ENCODE data around the gene ARPIN.
"Not testable (repeated sequence)": the region's sequence is repeated elsewhere in the genome, so short reads cannot be mapped to it uniquely, and the experiment has no call there.

Gene ARPIN

DNA sequence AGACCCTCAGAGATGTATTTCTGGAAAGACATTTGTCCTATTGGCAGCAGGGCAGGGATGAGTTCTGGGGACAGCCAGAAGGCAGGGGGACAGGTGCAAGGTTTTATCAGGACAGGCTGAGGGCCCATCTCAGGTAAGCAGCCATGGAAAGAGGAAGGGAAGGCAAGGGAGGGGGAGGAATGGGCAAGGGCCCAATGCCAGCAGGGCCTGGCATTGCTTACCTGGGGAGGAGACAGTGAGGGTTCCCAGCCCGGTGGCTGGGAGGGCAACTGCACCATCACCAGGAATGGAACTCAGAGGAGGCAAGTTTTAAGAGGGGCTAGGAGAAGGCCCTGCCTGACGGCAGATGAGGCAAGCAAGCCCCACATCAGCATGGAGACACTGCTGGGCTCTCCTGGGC, 3.1 kb downstream of the ARPIN start:
- no peak for DNase-seq

DNA sequence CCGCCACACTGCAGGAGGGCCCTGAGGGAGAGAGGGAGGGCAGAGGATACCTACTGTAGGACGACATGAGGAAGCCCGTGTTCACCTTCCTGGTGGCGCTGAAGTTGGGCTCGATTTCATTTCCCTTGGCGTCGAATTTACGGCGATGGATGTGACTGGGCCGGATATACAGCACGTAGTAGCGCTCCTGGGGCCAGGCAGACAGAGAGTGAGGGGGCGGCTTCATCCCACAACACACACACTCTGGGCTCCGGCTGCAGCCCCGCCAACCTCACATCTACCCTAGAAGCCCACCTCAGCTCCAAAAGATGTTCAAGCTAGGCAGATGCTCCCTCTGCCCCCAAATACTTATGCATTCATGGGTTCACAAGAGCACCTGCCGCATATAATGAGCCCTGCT, 4.5 kb downstream of the ARPIN start:
- no peak for DNase-seq

DNA sequence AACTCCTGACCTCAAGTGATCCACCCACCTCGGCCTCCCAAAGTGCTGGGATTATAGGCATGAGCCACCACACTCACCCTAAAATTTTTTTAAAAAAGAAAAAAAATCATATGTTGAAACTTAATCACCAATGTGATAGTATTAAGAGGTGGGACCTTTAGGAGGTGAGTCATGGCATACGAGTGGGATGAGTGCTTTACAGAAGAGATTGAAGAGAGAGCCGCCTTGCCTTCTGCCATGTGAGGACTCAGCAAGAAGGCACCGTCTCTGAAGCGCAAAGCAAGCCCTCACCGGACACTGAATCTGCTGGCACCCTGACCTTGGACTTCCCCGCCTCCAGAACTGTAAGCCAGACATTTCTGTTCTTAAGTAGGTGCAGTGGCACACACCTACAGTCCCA, 5.5 kb downstream of the ARPIN start:
- no peak for DNase-seq

DNA sequence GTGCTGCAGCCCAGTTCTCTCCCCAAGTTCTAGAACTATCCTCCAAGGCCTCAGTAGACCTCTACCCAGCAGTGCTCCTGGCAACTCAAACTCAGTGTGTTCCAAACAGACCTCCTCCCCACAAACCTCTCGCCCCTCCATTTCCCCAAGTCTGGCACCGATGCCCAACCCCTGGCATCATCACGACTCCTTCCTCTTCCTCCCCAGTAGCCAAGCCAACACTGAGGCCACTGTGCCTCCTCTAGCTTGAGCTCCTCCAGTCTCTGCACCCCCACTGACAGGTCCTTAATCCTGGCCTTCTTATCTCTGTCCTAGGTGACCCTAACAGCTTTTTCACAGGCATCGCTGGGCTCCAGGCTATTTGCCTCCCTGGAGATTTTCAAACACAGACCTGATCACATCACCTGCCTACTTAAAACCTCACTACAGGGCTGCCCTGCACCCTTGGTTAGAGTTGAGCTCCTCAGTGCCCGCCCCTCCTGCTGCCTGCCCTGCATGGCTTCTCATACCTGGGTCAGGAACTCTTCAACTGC, 6.8 kb downstream of the ARPIN start:
- DNase-seq = no peak

DNA sequence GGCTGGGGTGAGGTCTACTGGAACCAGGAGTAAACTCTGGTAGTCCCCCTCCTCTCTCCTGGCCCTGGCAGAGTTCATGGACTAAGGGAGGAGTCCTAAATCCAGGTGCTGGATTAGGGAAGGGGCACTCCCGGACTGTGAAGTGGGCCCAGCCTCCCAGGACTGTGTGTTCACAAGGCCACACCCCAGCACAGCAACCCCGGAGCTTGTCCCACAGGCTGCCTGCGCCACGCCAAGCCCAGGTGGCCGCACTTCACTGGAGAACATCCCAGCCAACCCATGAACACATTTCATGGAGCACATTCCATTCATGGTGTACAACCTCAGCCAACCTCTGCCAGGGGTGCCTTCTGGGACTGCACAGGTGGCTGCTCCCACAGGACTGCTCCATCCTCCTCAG, 8.2 kb downstream of the ARPIN start:
- DNase-seq = no peak

DNA sequence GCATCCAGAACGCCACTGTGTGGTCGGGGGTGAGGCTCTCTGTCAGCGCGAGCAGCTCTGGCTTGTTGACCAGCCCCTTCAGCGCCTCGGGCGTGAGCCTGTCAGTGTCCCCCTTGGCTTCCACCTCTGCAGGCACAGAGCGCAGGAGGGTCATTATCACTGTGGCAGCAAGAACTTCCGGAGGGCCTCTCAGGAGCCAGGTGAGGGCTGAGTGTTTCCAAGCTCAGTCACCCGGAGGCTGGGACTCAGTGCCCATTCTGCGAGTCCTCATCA, 9.0 kb downstream of the ARPIN start:
- no peak for DNase-seq

DNA sequence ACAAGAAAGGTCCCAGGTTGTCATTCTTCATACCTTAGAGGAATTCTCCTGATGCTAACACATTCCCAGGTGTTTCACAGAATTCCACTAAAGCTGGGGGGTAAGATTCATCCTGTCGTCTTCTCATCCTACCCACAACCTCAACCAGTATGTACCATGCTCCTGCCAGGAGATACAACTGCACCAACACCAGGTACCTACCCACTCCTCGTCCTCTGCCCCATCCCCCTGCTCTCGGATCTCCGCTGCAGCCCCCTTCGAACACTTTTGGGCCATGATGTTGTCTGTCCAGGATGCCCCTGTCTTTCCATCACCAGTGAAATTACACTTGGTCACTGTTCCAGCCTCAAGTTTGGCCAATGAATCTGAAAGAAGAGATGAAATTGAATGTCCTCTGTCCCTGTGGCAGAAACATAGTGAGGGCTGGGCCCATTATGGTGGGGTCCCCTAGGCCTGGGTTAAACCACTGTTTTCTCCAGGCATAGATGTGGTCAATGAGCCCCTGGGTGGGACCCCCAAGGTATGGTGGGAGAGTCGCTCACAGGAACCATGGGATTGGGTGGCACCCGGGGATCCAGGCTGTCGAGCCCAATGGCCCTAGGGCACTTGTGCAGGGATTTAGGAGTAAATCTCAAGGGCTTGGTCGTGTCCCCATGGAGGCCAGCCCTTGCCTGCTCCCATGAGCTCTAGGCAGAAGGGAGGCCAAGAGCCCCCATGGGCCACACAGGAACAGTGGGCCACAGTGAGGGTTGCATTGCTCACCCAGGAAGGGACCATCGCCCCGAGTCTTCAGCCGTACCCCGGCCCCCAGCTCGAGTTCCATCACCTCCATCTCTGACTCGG, 9.5 kb downstream of the ARPIN start:
- no peak for DNase-seq

DNA sequence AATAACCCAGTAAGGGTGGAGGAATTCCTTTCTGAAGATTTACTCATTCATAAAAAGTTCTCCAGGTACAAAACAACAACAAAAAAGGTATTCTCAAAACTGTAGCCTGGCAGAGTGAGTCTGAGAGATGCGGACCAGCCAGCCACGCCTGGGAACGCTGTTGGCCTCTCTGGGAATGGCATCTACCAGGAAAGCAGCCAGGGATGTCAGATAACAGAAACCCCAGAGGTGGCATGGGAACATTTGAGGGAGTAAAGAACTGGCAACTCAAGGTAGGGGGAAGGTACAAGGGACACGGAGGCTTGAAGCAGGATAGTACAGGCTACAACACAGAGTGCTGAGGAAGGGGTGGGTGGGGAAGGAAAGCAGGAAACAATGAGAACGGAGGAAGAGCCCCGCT, 11.9 kb downstream of the ARPIN start:
- no peak for DNase-seq

DNA sequence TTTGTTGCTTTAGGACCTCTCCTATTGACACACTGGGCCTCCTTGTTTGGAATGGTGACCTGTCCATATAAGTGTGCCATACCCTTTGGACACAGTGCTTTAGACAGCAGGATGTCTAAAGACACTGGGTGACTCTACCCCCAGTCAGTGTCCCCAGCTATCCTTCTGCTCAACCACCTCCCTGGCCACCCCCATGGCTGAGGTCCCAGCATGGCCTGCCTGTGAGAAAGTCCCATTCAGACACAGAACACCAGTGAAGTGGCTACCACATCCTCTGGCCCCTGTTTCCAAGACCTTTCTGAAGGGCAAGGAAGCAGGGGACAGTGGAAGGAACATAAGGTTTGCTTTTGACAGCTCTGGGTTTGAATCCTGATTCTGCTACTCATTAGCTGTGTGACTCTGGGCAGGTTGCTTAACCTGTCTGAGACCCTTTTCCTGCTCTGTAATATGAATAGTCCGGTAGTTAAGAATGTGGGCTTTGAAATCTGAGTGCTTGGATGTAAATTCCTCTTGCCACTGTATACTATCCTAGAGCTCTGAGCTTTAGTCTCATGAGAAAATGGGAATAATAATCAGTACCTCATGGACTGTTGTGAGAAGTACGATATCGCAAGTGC, 12.7 kb downstream of the ARPIN start:
- DNase-seq = no peak

DNA sequence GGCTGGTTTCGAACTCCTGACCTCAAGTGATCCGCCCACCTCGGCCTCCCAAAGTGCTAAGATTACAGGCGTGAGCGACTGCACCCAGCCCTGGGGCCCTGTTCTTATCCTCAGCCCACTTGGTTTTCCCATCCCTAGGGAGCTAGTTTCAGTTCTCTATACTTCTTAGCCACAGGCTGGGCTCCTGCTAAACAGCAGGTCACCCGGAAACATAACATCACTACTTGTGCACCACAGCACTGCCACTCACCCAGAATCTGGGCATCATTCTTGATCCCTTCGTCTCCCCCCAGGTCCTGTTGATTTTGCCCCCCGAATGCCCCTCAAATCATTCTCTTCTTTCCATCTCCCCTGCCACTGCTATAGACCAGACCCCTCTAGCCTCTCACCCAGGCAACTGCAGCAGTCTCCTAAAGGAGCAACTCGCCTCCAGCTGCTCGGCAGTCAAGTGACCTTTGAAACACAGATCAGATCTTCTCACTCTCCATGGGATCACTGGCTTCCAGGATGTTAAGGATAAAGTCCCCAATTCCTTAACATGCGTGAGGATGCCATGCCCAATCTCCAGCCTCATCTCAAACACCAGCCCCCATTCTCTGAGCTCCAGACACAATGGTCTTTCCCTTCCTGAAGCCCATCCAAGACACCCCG, 13.3 kb downstream of the ARPIN start:
- DNase-seq = no peak

DNA sequence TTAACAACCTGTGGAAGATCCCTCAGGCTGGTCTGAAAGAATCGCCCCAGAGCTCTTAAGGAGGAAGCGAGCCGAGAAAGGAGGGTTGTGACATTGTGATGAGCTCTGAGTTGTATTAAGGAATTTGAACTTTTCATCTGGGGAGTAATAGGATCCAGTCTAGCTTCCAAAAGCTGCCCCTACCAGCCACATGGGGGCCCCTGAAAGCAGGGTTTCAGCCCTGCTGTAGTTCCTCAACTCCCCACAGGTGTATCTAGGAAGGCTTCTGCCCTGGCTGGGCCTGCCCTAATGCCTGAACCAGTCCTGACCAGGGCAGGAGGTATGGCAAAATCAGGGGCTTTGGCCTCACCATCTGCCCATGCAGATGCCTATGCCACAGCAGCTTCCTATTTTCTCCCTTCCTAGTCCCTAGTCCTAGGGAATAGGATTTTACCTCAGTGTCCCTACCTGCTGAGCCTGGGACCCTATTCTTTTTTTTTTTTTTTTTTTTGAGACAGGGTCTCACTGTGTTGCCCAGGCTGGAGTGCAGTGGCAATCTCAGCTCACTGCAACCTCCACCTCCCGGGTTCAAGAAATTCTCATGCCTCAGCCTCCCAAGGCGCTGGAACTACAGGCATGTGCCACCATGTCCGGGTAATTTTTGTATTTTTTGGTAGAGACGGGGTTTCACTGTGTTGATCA, 14.0 kb downstream of the ARPIN start:
- DNase-seq = peak; percentile 11

DNA sequence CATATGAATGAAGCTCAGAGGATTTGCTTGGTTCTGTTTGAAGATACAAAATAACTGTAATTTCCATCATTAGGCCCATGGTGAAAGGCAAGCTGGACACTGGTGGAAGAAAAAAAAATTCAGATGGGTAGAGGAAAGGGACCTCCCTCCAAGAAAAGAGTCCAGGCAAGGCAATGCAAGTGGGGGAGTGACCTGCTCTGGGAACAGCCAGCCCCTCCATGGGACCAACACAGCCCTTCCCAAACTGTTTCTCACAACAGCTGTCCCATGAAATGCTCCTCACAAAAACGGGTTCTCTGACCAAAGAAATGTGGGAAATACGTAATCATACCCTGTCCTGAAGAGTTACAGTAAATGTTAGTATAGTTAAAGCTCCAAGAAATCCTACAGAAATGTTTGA, 14.6 kb downstream of the ARPIN start:
- no peak for DNase-seq

DNA sequence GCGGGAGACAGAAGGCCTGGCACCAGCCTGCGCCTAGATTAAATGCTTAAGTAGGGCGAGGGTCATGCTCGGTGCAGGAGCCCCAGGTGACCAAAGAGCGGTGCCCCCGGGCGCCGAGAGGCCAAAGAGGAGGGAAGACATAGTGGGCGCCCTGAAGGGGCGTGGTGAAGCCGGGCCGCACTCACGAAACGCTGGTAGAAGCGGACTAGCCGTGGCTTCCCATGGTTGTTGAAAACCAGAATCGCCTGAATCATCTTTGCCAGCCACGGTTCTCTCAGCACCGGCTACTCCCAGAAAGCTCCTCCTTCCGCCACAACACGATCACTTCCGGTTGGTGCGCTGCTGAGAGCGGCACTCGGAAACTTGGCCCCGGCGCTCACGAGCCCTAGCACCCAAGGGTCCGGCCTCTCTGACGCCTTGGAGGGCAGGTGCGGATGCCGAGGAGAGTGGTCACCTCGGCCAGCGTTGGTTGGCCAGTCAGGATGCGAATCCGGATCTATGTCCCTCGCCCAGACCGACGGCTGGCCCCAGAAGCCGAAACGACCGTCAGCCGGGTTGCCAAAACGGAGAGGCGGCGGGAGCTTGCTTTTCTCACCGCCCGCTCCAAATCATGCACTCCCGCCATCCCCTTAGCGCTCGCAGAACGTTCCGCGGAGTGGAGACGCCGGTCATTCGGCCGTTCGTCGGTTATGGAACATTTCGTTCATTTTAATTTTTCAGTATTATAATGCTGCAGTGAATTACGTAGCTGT, 18.9 kb downstream of the ARPIN start, which contains the start of gene AP3S2:
Gene AP3S2 (minus strand): TSS at position 299 of the 752 bp plus-strand sequence. CDS start 45 bp downstream, at position 254.
- DNase-seq = peak; percentile 73

DNA sequence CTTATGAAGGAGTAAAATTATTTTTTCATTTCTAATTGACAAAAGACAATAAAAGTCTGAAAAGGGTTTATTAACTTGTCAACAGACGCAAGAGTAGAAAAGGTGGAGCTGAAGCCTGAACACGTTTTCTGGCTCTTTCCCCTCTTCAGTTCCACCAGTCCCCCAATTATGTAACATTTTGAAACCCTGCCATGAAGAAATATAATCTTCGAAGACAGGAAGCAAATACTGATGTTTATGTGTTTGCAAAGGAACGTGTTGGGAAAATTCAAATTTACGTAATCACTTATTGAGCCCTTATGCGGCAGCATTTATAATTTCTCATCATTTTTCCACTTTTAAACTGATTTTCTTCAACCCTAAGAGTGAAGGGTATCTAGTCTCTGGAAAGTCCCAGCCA, 19.7 kb downstream of the ARPIN start:
- no peak for DNase-seq

DNA sequence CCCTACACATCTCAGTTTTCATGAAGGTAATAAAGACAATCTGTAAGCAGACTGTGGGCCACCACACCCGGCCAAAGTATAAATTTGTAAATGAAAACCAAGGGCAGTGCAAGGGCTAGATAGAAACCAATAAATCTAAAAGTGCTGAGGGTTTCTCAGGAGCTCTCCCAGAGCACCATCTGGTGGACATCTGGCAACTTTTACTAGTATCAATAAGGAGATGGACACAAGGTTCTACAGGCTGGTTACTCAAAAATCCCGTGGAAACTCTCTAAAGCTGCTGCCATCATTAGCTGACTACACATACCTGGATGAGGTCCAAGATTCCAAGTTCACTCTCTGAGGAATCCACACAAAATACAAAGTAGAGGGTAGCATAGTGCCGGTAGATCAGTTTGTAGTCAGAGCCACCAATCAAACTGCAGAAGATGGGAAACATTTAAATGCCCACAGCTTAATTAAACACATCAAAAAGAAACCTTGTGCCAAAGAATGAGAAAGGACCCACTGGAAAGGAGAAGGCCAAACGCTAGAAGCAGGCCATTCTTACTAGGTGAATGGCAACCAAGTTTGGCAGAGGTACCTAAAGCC, 24.4 kb downstream of the ARPIN start:
- DNase-seq = no peak

DNA sequence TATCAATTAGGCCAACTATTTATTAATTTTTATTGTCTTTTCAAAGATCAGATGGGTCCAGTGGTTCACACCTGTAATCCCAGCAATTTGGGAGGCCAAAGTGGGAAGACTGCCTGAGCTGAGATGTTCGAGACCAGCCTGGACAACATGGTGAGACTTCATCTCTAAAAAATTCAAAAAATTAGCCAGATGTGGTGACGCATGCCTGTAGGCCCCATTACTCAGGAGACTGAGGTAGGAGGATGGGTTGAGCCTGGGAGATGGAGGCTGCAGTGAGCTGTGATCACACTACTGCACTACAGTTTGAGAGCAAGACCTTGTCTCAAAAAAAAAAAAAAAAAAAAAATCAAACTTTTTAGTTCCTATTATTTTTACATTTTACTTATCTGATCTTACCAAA, 27.1 kb downstream of the ARPIN start:
- DNase-seq = no peak

DNA sequence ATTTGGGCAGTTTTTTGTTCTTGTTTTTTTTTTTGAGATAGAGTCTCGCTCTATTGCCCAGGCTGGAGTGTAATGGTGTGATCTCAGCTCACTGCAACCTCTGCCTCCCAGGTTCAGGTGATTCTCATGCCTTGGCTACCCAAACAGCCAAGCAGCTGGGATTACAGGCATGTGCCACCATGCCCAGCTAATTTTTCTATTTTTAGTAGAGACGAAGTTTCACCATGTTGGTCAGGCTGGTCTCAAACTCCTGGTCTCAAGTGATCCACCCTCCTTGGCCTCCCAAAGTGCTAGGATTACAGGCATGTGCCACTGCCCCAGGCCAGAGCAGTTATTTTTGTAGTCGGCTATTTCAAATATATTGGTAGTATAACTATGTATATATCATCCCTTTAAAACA, 27.6 kb downstream of the ARPIN start:
- DNase-seq = not testable (repeated sequence)

DNA sequence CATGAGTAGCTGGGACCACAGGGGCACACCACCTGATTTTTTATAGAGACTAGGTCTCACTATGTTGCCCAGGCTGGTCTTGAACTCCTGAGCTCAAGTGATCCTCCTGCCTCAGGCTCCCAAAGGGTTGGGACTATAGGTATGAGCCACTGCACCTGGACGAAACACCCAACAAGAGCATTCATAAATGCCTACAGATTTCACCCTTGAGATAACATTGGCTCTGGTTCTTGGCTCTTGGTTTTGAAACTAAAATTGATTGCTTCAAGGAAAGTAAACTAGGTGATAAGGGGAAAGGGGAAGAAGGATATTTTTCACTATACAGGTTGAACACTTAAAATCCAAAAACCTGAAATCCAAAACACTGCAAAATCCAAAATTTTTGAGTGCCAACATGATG, 29.2 kb downstream of the ARPIN start:
- DNase-seq = no peak

DNA sequence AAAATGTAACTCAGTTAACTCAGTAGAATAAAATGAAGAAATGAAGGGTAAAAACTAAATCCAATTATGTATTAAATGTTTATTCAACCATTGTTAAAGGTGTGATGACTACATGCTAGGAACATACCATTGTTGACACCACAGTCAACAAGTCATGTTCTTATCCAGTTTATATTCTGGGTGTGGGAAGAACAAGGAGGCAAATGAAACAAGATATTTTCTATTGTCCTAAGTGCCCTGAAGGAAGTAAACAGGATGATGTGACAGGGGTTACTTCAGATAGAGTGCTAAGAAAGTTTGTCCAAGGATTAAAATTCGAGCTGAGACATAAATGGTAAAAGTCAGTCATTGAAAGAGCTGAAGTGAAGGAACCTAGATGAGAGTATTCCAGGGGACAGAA, 32.0 kb downstream of the ARPIN start:
- DNase-seq = no peak

DNA sequence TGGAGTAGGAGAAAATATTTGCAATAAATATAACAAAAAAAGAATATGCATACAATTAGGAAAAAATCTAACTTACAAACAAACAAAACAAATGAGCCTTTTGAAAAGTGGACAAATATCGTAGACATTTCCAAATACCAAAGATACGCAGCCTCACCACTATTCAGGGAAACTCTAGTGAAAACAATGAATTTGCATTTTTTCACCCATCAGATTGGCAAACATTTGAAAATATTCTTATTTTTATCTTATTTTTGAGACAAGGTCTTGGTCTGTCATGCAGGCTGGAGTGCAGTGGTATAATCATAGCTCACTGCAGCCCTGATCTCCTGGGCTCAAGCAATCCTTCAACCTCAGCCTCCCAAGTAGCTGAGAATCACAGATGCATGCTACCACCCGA, 34.4 kb downstream of the ARPIN start:
- DNase-seq = no peak

DNA sequence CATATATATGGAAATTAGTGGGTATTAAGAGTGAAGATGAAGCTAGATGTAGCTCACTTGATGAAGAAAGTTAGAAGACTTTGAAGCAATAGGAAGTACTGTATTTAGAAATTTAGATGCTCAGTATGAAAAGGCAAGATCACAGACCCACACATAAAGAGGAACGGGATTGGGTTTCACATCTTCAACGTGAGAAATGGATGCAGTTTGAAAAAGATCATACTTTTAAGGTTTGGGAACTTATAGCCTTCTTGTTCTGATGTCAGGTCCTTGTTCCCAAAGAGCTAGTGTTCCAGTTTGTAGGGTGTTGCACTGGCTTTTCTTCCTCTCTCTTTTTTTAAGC, 35.7 kb downstream of the ARPIN start:
- DNase-seq = no peak

DNA sequence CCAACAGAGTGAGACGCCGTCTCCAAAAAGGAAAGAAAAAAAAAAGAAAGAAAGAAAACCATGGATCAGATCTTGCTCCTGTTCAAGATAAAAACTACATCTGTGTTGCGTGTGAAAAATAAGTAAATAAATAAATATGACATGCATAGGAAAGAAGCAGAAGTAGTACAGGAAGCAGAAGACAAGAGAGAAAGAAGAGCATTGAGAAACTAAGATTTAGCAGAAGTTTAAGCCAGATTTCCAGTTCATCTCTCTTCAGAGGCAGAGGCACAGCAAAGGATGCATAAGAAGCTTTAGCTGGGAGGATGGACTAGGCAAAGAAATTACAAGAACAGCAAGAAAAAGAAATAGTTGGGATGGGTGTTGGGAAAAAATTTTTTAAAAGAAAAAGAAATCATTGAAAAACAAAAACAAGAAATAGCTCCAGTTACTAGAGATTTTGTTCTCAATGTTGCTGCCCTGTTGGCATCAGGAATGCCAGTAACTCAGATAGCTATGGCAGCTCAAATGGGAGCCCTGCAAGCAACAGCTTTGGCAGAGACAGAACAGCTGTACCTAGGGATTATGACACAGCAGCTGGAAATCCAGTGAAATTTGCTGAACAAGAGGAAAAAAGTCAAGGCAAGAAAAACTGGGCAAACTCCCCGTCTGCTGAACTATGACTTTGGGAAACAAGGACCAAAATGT, 36.2 kb downstream of the ARPIN start:
- no peak for DNase-seq

Data from DMS153 (cell line).